Aorta (tissue), 5 donors: ENCODE measurements around the gene SPINT4. TPM values are rescaled to one million over a fixed set of nuclear protein-coding genes. Genes with fewer than 3 reads are reported as not detected.
"Not testable (repeated sequence)": the region's sequence is repeated elsewhere in the genome, so short reads cannot be mapped to it uniquely, and the experiment has no call there.

ENCODE experiments used
- ATAC-seq: fragments of 200-7000 bp; cut with Tn5 transposase; one replicate; pipeline ENCODE4 v1.9.1; 2022; ENCODE audit warnings: moderate library complexity; ENCODE audit not compliant: low FRiP score
- DNase-seq, 2 donors: peaks; one replicate each; pipeline ENCODE4 v3.0.0-alpha.2; 2020
- H3K27ac ChIP-seq, 2 donors: one replicate each; pipeline ENCODE4 v1.5.1; 2013; ENCODE audit warnings: low read length in 2 of 2, mild to moderate bottlenecking in 2 of 2, moderate library complexity in 2 of 2, control low read depth in 1 of 2, inconsistent platforms in 1 of 2, low read depth in 1 of 2
- H3K27me3 ChIP-seq, 2 donors: one replicate each; pipeline ENCODE4 v1.6.1; 2013; ENCODE audit warnings: control low read depth in 1 of 2, low read length in 1 of 2, mild to moderate bottlenecking in 1 of 2, moderate library complexity in 1 of 2; ENCODE audit not compliant: insufficient read depth in 2 of 2, control insufficient read depth in 1 of 2
- H3K36me3 ChIP-seq, 2 donors: one replicate each; pipeline ENCODE4 v1.6.1; 2013; ENCODE audit warnings: control low read depth in 1 of 2, low read length in 1 of 2, mild to moderate bottlenecking in 1 of 2; ENCODE audit not compliant: insufficient read depth in 2 of 2, control insufficient read depth in 1 of 2
- H3K4me1 ChIP-seq, 2 donors: one replicate each; pipeline ENCODE4 v1.6.1; 2013; ENCODE audit warnings: low read length in 2 of 2, control low read depth in 1 of 2, mild to moderate bottlenecking in 1 of 2, moderate library complexity in 1 of 2; ENCODE audit not compliant: insufficient read depth in 2 of 2, control insufficient read depth in 1 of 2
- H3K4me3 ChIP-seq, 2 donors: one replicate each; pipeline ENCODE4 v1.5.1; 2013; ENCODE audit warnings: low read length in 2 of 2, control low read depth in 1 of 2, mild to moderate bottlenecking in 1 of 2
- H3K9me3 ChIP-seq: one replicate; pipeline ENCODE4 v1.6.1; 2013; ENCODE audit warnings: mild to moderate bottlenecking, low read length; ENCODE audit not compliant: control insufficient read depth
- WGBS, 2 donors: extraction: QIAGEN DNeasy Blood & Tissue Kit; methylation state at CpG; one replicate each; pipeline ENCODE4 v1.1.7; 2013; 5-methylcytosine and 5-hydroxymethylcytosine counted together
- intact Hi-C, 2 donors: fragments of 100-400 bp; cut with DNase I; formaldehyde crosslinking; loops; one replicate each; pipeline versions ENCODE4 v1.14.2 to v1.15.0; 2022
- long read RNA-seq, 2 donors: library from polyadenylated mRNA; unstranded; transcript quantifications; one replicate each; pipeline ENCODE4 v2.0.0, GENCODE V29; 2020 to 2021
- polyA plus RNA-seq, 2 donors: library from polyadenylated mRNA; stranded (reverse); fragments of 200-250 nt; gene quantifications; one replicate each; pipeline ENCODE4 v1.2.3, GENCODE V29; 2013
- total RNA-seq, 2 donors: library from RNA; stranded (reverse); fragmentation: NEBNext Ultra II Directional; extraction: Animal tissue kit (Norgen Biotek cat#: 25700); gene quantifications; one replicate each; pipeline ENCODE4 v1.2.1, GENCODE V29; 2021
- donor health status: healthy with polysubstance abuse.
- donor health status: Bipolar disorder and iron deficiency.
- donor health status: DM: no; HTN: no; CAD: no.
- donor health status: DM: no; HTN: no; CAD: no.
- donor health status: DM: yes; HTN: yes; CAD: no.

The SPINT4 gene
- total RNA-seq (not detected), polyA plus RNA-seq (not detected)
- long read RNA-seq, donor 1: 0 reads
- long read RNA-seq, donor 2, partial matches to known transcripts: 0 of 2 reads
- long read RNA-seq, donor 2, other reads (novel, unspliced or antisense): 2 of 2 reads

- no peak within 1 kb of the TSS for H3K4me3 ChIP-seq
- intact Hi-C loops: no loop called here
- no peak within 1 kb of the TSS for H3K27ac ChIP-seq
- DNase-seq (no peak), ATAC-seq (no peak)
- H3K4me1 ChIP-seq: no peaks in the 10 kb centered on the region
- H3K36me3 ChIP-seq: no peaks in the 10 kb centered on the region
- whole genome bisulfite sequencing, 2 donors: 67 to 72% methylated on average over 1 of the region's 1 CpG
- H3K27me3 ChIP-seq: no peaks in the 10 kb centered on the region
- no peaks in the 10 kb centered on the region for H3K9me3 ChIP-seq
These were observed at the start of gene SPINT4 for GRCh38 chr20:45722047-45722446. TSS of gene SPINT4 (plus strand) at chr20:45722347. CDS start at chr20:45722368, 21 bp downstream.

GRCh38 chr20:45672765-45673164, 49.4 kb upstream of the SPINT4 start:
- H3K4me3 ChIP-seq: no peak overlapping the region
- H3K9me3 ChIP-seq: no peaks in the 10 kb centered on the region
- no peaks in the 10 kb centered on the region for H3K36me3 ChIP-seq
- H3K4me1 ChIP-seq: no peaks in the 10 kb centered on the region
- no peak for DNase-seq
- intact Hi-C loops: no loop called here
- ATAC-seq: no peak
- no peaks in the 10 kb centered on the region for H3K27me3 ChIP-seq
- H3K27ac ChIP-seq: no peak overlapping the region

GRCh38 chr20:45679650-45680049, 42.5 kb upstream of the SPINT4 start:
- no peaks in the 10 kb centered on the region for H3K27me3 ChIP-seq
- no peak overlapping the region for H3K4me3 ChIP-seq
- no peaks in the 10 kb centered on the region for H3K36me3 ChIP-seq
- H3K27ac ChIP-seq: no peak overlapping the region
- H3K4me1 ChIP-seq: no peaks in the 10 kb centered on the region
- peaks cover 14% of the 10 kb centered on the region for H3K9me3 ChIP-seq
- no peak for ATAC-seq
- intact Hi-C loops: no loop called here
- DNase-seq: no peak

- Histone ChIP-seq H3K27ac (no peak overlapping the region), H3K4me1 (no peaks in the 10 kb centered on the region), H3K27me3 (no peaks in the 10 kb centered on the region), H3K9me3 (peaks cover 1% of the 10 kb centered on the region), H3K4me3 (no peak overlapping the region), H3K36me3 (no peaks in the 10 kb centered on the region)
- DNase-seq: no peak
- intact Hi-C loops: no loop called here
- 60 to 67% methylated on average over 3 of the region's 3 CpGs for WGBS, 2 donors
- ATAC-seq: no peak
These were observed 36.3 kb upstream of the SPINT4 start for GRCh38 chr20:45685896-45686295.

- H3K9me3 ChIP-seq, H3K4me3 ChIP-seq, H3K27me3 ChIP-seq, H3K27ac ChIP-seq, ATAC-seq, H3K4me1 ChIP-seq, H3K36me3 ChIP-seq, intact Hi-C loops, DNase-seq: not testable (repeated sequence)
- 86% methylated on average over 12 of the region's 12 CpGs for WGBS, 2 donors
These were observed 28.8 kb upstream of the SPINT4 start for GRCh38 chr20:45693346-45693745.

GRCh38 chr20:45695496-45695895, 26.7 kb upstream of the SPINT4 start:
- ATAC-seq (no peak), DNase-seq (no peak)
- Histone ChIP-seq H3K27ac (no peak overlapping the region), H3K27me3 (no peaks in the 10 kb centered on the region), H3K36me3 (no peaks in the 10 kb centered on the region), H3K4me3 (no peak overlapping the region), H3K9me3 (no peaks in the 10 kb centered on the region), H3K4me1 (no peaks in the 10 kb centered on the region)
- intact Hi-C loops: no loop called here
- 85% methylated on average over 2 of the region's 2 CpGs for WGBS, 2 donors

GRCh38 chr20:45701104-45701503, 21.0 kb upstream of the SPINT4 start:
- no peak overlapping the region for H3K4me3 ChIP-seq
- ATAC-seq (no peak), DNase-seq (no peak)
- H3K4me1 ChIP-seq: no peaks in the 10 kb centered on the region
- H3K27me3 ChIP-seq: no peaks in the 10 kb centered on the region
- H3K9me3 ChIP-seq: no peaks in the 10 kb centered on the region
- intact Hi-C loops: no loop called here
- no peaks in the 10 kb centered on the region for H3K36me3 ChIP-seq
- H3K27ac ChIP-seq: no peak overlapping the region
- 56 to 59% methylated on average over 4 of the region's 4 CpGs for WGBS, 2 donors

GRCh38 chr20:45701873-45702272, 20.3 kb upstream of the SPINT4 start, which contains the start of gene WFDC13:
TSS of gene WFDC13 (plus strand) at chr20:45702038. CDS start at chr20:45702124, 86 bp downstream.
- DNase-seq (no peak), ATAC-seq (no peak)
- 65 to 74% methylated on average over 4 of the region's 4 CpGs for WGBS, 2 donors

GRCh38 chr20:45704969-45705637, 17.0 kb upstream of the SPINT4 start, which contains the start of gene WFDC10B:
TSS of gene WFDC10B (minus strand) at chr20:45705019. CDS start at chr20:45685992, 19,027 bp downstream.
- no peak within 1 kb of the TSS for H3K4me3 ChIP-seq
- no peak within 1 kb of the TSS for H3K27ac ChIP-seq
- no peaks in the 10 kb centered on the region for H3K9me3 ChIP-seq
- no peaks in the 10 kb centered on the region for H3K4me1 ChIP-seq
- intact Hi-C loops: no loop called here
- no peak for ATAC-seq
- no peaks in the 10 kb centered on the region for H3K27me3 ChIP-seq
- H3K36me3 ChIP-seq: no peaks in the 10 kb centered on the region
- WGBS, 2 donors: 91 to 100% methylated on average over 1 of the region's 1 CpG
- DNase-seq: no peak

More at GRCh38 chr20:45701873-45702272, 20.3 kb upstream of the SPINT4 start, which contains the start of gene WFDC13:
- Histone ChIP-seq H3K27ac (no peak within 1 kb of the TSS), H3K27me3 (no peaks in the 10 kb centered on the region), H3K36me3 (no peaks in the 10 kb centered on the region), H3K4me1 (no peaks in the 10 kb centered on the region), H3K4me3 (no peak within 1 kb of the TSS), H3K9me3 (no peaks in the 10 kb centered on the region)
- intact Hi-C loops: no loop called here
